GM21737 (cell line): ENCODE data around the gene ZNF473.

Source experiments
- ATAC-seq: cut with Tn5 transposase; IDR thresholded peaks from one replicate; pipeline ENCODE4 v1.9.1; 2021; ENCODE audit warnings: mild to moderate bottlenecking, moderate library complexity; ENCODE audit not compliant: unreplicated experiment

Gene ZNF473

GRCh38 chr19:50003254-50003788, 22.5 kb upstream of the ZNF473 start:
- ATAC-seq, result no peak

GRCh38 chr19:50003810-50004419, 21.9 kb upstream of the ZNF473 start:
- no peak for ATAC-seq

GRCh38 chr19:50005428-50005827, 20.4 kb upstream of the ZNF473 start:
- no peak for ATAC-seq

- ATAC-seq, result no peak
Observed at GRCh38 chr19:50007170-50007569, 18.6 kb upstream of the ZNF473 start.

- no peak for ATAC-seq
Observed at GRCh38 chr19:50007947-50008346, 17.9 kb upstream of the ZNF473 start.

GRCh38 chr19:50008532-50008931, 17.3 kb upstream of the ZNF473 start:
- no peak for ATAC-seq

GRCh38 chr19:50016225-50016807, 9.5 kb upstream of the ZNF473 start:
- no peak for ATAC-seq

- no peak for ATAC-seq
Observed at GRCh38 chr19:50020481-50020880, 5.3 kb upstream of the ZNF473 start.

GRCh38 chr19:50022823-50023222, 3.0 kb upstream of the ZNF473 start:
- no peak for ATAC-seq

GRCh38 chr19:50024719-50025021, 1.1 kb upstream of the ZNF473 start:
- no peak for ATAC-seq

- ATAC-seq, result peak; percentile 85
Observed at GRCh38 chr19:50025022-50025793, 597 bp upstream of the ZNF473 start, which contains the start of gene VRK3. VRK3 (minus strand) TSS chr19:50025372; CDS start chr19:50016162, 9,210 bp downstream.

- ATAC-seq, result no peak
Observed at GRCh38 chr19:50026550-50026906, 723 bp downstream of the ZNF473 start.

GRCh38 chr19:50030225-50030624, 4.4 kb downstream of the ZNF473 start:
- ATAC-seq, result no peak

GRCh38 chr19:50030937-50031336, 5.1 kb downstream of the ZNF473 start:
- no peak for ATAC-seq

- no peak for ATAC-seq
Observed at GRCh38 chr19:50036908-50037307, 11.1 kb downstream of the ZNF473 start.

GRCh38 chr19:50039968-50040367, 14.2 kb downstream of the ZNF473 start:
- ATAC-seq, result no peak

- no peak for ATAC-seq
Observed at GRCh38 chr19:50040967-50041366, 15.2 kb downstream of the ZNF473 start.

GRCh38 chr19:50042363-50043024, 16.7 kb downstream of the ZNF473 start:
- no peak for ATAC-seq

GRCh38 chr19:50043967-50044366, 18.2 kb downstream of the ZNF473 start:
- ATAC-seq, result no peak

- ATAC-seq, result no peak
Observed at GRCh38 chr19:50044922-50045321, 19.1 kb downstream of the ZNF473 start.

GRCh38 chr19:50046649-50047503, 21.1 kb downstream of the ZNF473 start:
- no peak for ATAC-seq
